Mesendoderm (in vitro differentiated cells): ENCODE data around the gene PDCL2.

ENCODE experiments used
- DNase-seq: peaks from one replicate; pipeline ENCODE4 v3.0.0; 2013
- H2AK5ac ChIP-seq: 2 replicates; pipeline ENCODE4 v1.6.1; 2013; ENCODE audit warnings: low read length, inconsistent platforms
- H2BK120ac ChIP-seq: 2 replicates; pipeline ENCODE4 v1.6.1; 2013; ENCODE audit warnings: low read depth, mild to moderate bottlenecking, low read length, moderate library complexity, mixed read lengths
- H2BK15ac ChIP-seq: replicated peaks from 2 replicates; pipeline ENCODE4 v1.6.1; 2013; ENCODE audit warnings: low read depth, mild to moderate bottlenecking, moderate library complexity
- H2BK5ac ChIP-seq: 2 replicates; pipeline ENCODE4 v1.6.1; 2013; ENCODE audit warnings: low read length, inconsistent platforms
- H3K18ac ChIP-seq: 2 replicates; pipeline ENCODE4 v1.6.1; 2013; ENCODE audit warnings: mild to moderate bottlenecking, low read length, mixed read lengths
- H3K23ac ChIP-seq: one replicate; pipeline ENCODE4 v1.6.1; 2013; ENCODE audit warnings: low read length
- H3K27ac ChIP-seq: 2 replicates; pipeline ENCODE4 v1.5.1; 2013; ENCODE audit warnings: low read depth, mild to moderate bottlenecking, inconsistent platforms, low read length, moderate library complexity
- H3K27me3 ChIP-seq: 2 replicates; pipeline ENCODE4 v1.6.1; 2013; ENCODE audit warnings: low read length, control low read depth, mild to moderate bottlenecking, inconsistent platforms; ENCODE audit not compliant: insufficient read depth, poor library complexity
- H3K36me3 ChIP-seq: 2 replicates; pipeline ENCODE4 v1.6.1; 2013; ENCODE audit warnings: low read length, inconsistent platforms; ENCODE audit not compliant: control insufficient read depth, insufficient read depth
- H3K4ac ChIP-seq: one replicate; pipeline ENCODE4 v1.6.1; 2013; ENCODE audit warnings: low read depth, mild to moderate bottlenecking, low read length, moderate library complexity
- H3K4me1 ChIP-seq: 2 replicates; pipeline ENCODE4 v1.6.1; 2013; ENCODE audit warnings: low read depth, low read length, inconsistent platforms; ENCODE audit not compliant: control insufficient read depth
- H3K4me2 ChIP-seq: 2 replicates; pipeline ENCODE4 v1.6.1; 2013; ENCODE audit warnings: low read length
- H3K4me3 ChIP-seq: 2 replicates; pipeline ENCODE4 v1.5.1; 2013; ENCODE audit warnings: mild to moderate bottlenecking, low read length
- H3K56ac ChIP-seq: one replicate; pipeline ENCODE4 v1.6.1; 2013; ENCODE audit warnings: low read length
- H3K79me1 ChIP-seq: 2 replicates; pipeline ENCODE4 v1.6.1; 2013; ENCODE audit warnings: low read length, inconsistent platforms
- H3K79me2 ChIP-seq: 2 replicates; pipeline ENCODE4 v1.6.1; 2013; ENCODE audit warnings: mild to moderate bottlenecking, low read length; ENCODE audit not compliant: control insufficient read depth, insufficient read depth
- H3K9ac ChIP-seq: 2 replicates; pipeline ENCODE4 v1.6.1; 2013; ENCODE audit warnings: low read length, inconsistent platforms
- H4K5ac ChIP-seq: one replicate; pipeline ENCODE4 v1.6.1; 2013; ENCODE audit warnings: low read length
- H4K8ac ChIP-seq: one replicate; pipeline ENCODE4 v1.6.1; 2013; ENCODE audit warnings: low read depth, mild to moderate bottlenecking, control low read depth, low read length, moderate library complexity
- WGBS: extraction: QIAGEN DNeasy Blood & Tissue Kit; methylation state at CpG from one replicate; pipeline ENCODE4 v1.1.7; 2013; ENCODE audit warnings: low lambda C conversion rate, missing lambda C conversion rate; ENCODE audit not compliant: insufficient coverage; ENCODE audit errors: extremely low coverage; 5-methylcytosine and 5-hydroxymethylcytosine counted together

The PDCL2 gene

GRCh38 chr4:55547918-55548317 is 44.1 kb downstream of the PDCL2 start:
- no peak overlapping the region for H3K23ac ChIP-seq
- no peak overlapping the region for H3K9ac ChIP-seq
- peaks cover 10% of the 10 kb centered on the region for H3K79me2 ChIP-seq
- no peaks in the 10 kb centered on the region for H3K36me3 ChIP-seq
- H3K18ac ChIP-seq, result peak overlapping the region; percentile 68
- no peaks in the 10 kb centered on the region for H3K27me3 ChIP-seq
- H4K5ac ChIP-seq, result no peak overlapping the region
- H3K4me3 ChIP-seq, result no peak overlapping the region
- no peak overlapping the region for H4K8ac ChIP-seq
- no peak overlapping the region for H2BK120ac ChIP-seq
- no peak overlapping the region for H2BK5ac ChIP-seq
- H3K4ac ChIP-seq, result no peak overlapping the region
- no CpG with 5 or more reads among the region's 4 CpGs for WGBS
- H3K79me1 ChIP-seq, result no peaks in the 10 kb centered on the region
- no peak for DNase-seq
- H2AK5ac ChIP-seq, result no peak overlapping the region
- peaks cover 9% of the 10 kb centered on the region for H3K4me1 ChIP-seq
- H3K4me2 ChIP-seq, result no peak overlapping the region
- peak overlapping the region; percentile 11 for H3K56ac ChIP-seq
- H3K27ac ChIP-seq, result no peak overlapping the region
- H2BK15ac ChIP-seq, result no peak overlapping the region

- peak overlapping the region; percentile 82 for H3K4me2 ChIP-seq
- H2AK5ac ChIP-seq, result no peak overlapping the region
- DNase-seq, result no peak
- H2BK15ac ChIP-seq, result no peak overlapping the region
- peak overlapping the region; percentile 67 for H3K23ac ChIP-seq
- no peak overlapping the region for H4K8ac ChIP-seq
- H3K27me3 ChIP-seq, result no peaks in the 10 kb centered on the region
- H3K27ac ChIP-seq, result peak overlapping the region; percentile 98
- no peaks in the 10 kb centered on the region for H3K79me1 ChIP-seq
- H3K4me1 ChIP-seq, result peaks cover 9% of the 10 kb centered on the region
- H3K56ac ChIP-seq, result peak overlapping the region; percentile 92
- peak overlapping the region; percentile 100 for H3K18ac ChIP-seq
- peak overlapping the region; percentile 100 for H3K4ac ChIP-seq
- WGBS, result no CpG with 5 or more reads among the region's 10 CpGs
- peak overlapping the region; percentile 87 for H3K9ac ChIP-seq
- no peak overlapping the region for H2BK120ac ChIP-seq
- peaks cover 12% of the 10 kb centered on the region for H3K79me2 ChIP-seq
- H3K36me3 ChIP-seq, result no peaks in the 10 kb centered on the region
- peak overlapping the region; percentile 70 for H3K4me3 ChIP-seq
- peak overlapping the region; percentile 61 for H2BK5ac ChIP-seq
- H4K5ac ChIP-seq, result no peak overlapping the region
Observed at GRCh38 chr4:55547466-55547770, 44.6 kb downstream of the PDCL2 start.

GRCh38 chr4:55546756-55547465 is 45.1 kb downstream of the PDCL2 start, which contains the start of gene CLOCK:
Gene CLOCK (minus strand): TSS chr4:55546909. CDS start chr4:55482785, 64,124 bp downstream.
- H4K5ac ChIP-seq, result no peak within 1 kb of the TSS
- no CpG with 5 or more reads among the region's 71 CpGs for WGBS
- H3K27me3 ChIP-seq, result no peaks in the 10 kb centered on the region
- H2BK5ac ChIP-seq, result peak within 1 kb of the TSS; percentile 76
- H3K18ac ChIP-seq, result peak within 1 kb of the TSS; percentile 100
- DNase-seq, result peak; percentile 93
- peak within 1 kb of the TSS; percentile 99 for H2BK120ac ChIP-seq
- H3K79me2 ChIP-seq, result peaks cover 13% of the 10 kb centered on the region
- no peaks in the 10 kb centered on the region for H3K79me1 ChIP-seq
- H3K4me1 ChIP-seq, result peaks cover 9% of the 10 kb centered on the region
- H3K4me2 ChIP-seq, result peak within 1 kb of the TSS; percentile 82
- peak within 1 kb of the TSS; percentile 76 for H2BK15ac ChIP-seq
- H3K4ac ChIP-seq, result peak within 1 kb of the TSS; percentile 100
- no peak within 1 kb of the TSS for H2AK5ac ChIP-seq
- peak within 1 kb of the TSS; percentile 82 for H4K8ac ChIP-seq
- H3K4me3 ChIP-seq, result peak within 1 kb of the TSS; percentile 89
- H3K23ac ChIP-seq, result peak within 1 kb of the TSS; percentile 67
- H3K27ac ChIP-seq, result peak within 1 kb of the TSS; percentile 99
- peak within 1 kb of the TSS; percentile 92 for H3K56ac ChIP-seq
- peak within 1 kb of the TSS; percentile 90 for H3K9ac ChIP-seq
- no peaks in the 10 kb centered on the region for H3K36me3 ChIP-seq

GRCh38 chr4:55546506-55546755 is 45.6 kb downstream of the PDCL2 start:
- Histone ChIP-seq H3K9ac (peak overlapping the region; percentile 90), H3K27ac (peak overlapping the region; percentile 99), H3K56ac (peak overlapping the region; percentile 92), H3K4me3 (no peak overlapping the region), H2BK5ac (no peak overlapping the region), H3K36me3 (no peaks in the 10 kb centered on the region), H3K4me1 (peaks cover 9% of the 10 kb centered on the region), H3K18ac (peak overlapping the region; percentile 100), H3K79me2 (peaks cover 13% of the 10 kb centered on the region), H3K27me3 (no peaks in the 10 kb centered on the region), H4K5ac (no peak overlapping the region), H3K4ac (peak overlapping the region; percentile 100), H2BK15ac (peak overlapping the region; percentile 76), H2BK120ac (peak overlapping the region; percentile 99), H3K79me1 (no peaks in the 10 kb centered on the region), H3K23ac (no peak overlapping the region), H2AK5ac (no peak overlapping the region), H4K8ac (no peak overlapping the region), H3K4me2 (no peak overlapping the region)
- no peak for DNase-seq
- no CpG with 5 or more reads among the region's 16 CpGs for WGBS

GRCh38 chr4:55545641-55546505 is 46.2 kb downstream of the PDCL2 start:
- Histone ChIP-seq H3K4me1 (peaks cover 9% of the 10 kb centered on the region), H4K8ac (peak overlapping the region; percentile 82), H3K27ac (peak overlapping the region; percentile 99), H3K4ac (peak overlapping the region; percentile 100), H2AK5ac (no peak overlapping the region), H3K4me3 (peak overlapping the region; percentile 89), H3K79me2 (peaks cover 13% of the 10 kb centered on the region), H3K27me3 (no peaks in the 10 kb centered on the region), H2BK15ac (peak overlapping the region; percentile 76), H2BK120ac (peak overlapping the region; percentile 99), H2BK5ac (peak overlapping the region; percentile 76), H3K4me2 (peak overlapping the region; percentile 6), H3K18ac (peak overlapping the region; percentile 100), H3K79me1 (no peaks in the 10 kb centered on the region), H3K36me3 (no peaks in the 10 kb centered on the region), H3K9ac (peak overlapping the region; percentile 90), H3K23ac (peak overlapping the region; percentile 16), H4K5ac (no peak overlapping the region), H3K56ac (peak overlapping the region; percentile 92)
- no CpG with 5 or more reads among the region's 87 CpGs for WGBS
- peak; percentile 74 for DNase-seq
